Neural cell (in vitro differentiated cells): ENCODE results near the gene ZNF516. TPM values are rescaled to one million over a fixed set of nuclear protein-coding genes. Genes with fewer than 3 reads are reported as not detected.
"Not testable (repeated sequence)": the region's sequence is repeated elsewhere in the genome, so short reads cannot be mapped to it uniquely, and the experiment has no call there.

ENCODE experiments used
- H2AFZ ChIP-seq: fragments of 200-600, 300-800 bp; sonication (generic), shearing (Covaris generic); 2 replicates; pipeline ENCODE4 v1.6.0; 2014; ENCODE audit warnings: low read depth, mild to moderate bottlenecking, antibody characterized with exemption, low read length, moderate library complexity
- H3F3A ChIP-seq: fragments of 200-600 bp; shearing (Covaris generic); 2 replicates; pipeline ENCODE4 v1.6.1; 2016; ENCODE audit warnings: mild to moderate bottlenecking, moderate library complexity, mixed read lengths, antibody characterized with exemption, low read length; ENCODE audit not compliant: insufficient read depth, poor library complexity, severe bottlenecking
- H3K27ac ChIP-seq: fragments of 200-600, 300-800 bp; sonication (generic), shearing (Covaris generic); 2 replicates; pipeline ENCODE4 v1.5.1; 2014; ENCODE audit warnings: mild to moderate bottlenecking, low read length, moderate library complexity
- H3K27me3 ChIP-seq: fragments of 300-800, 200-600 bp; sonication (generic), shearing (Covaris generic); 2 replicates; pipeline ENCODE4 v1.6.0; 2014; ENCODE audit warnings: mild to moderate bottlenecking, low read depth, low read length, moderate library complexity; ENCODE audit not compliant: insufficient read depth
- H3K36me3 ChIP-seq: fragments of 300-800, 200-600 bp; sonication (generic), shearing (Covaris generic); 2 replicates; pipeline ENCODE4 v1.5.1; 2014; ENCODE audit warnings: mild to moderate bottlenecking, antibody characterized with exemption, low read length, moderate library complexity; ENCODE audit not compliant: insufficient read depth
- H3K4me2 ChIP-seq: fragments of 300-800, 200-600 bp; sonication (generic), shearing (Covaris generic); 2 replicates; pipeline ENCODE4 v1.6.0; 2014; ENCODE audit warnings: mild to moderate bottlenecking, low read length
- H3K4me3 ChIP-seq: fragments of 300-800, 200-600 bp; sonication (generic), shearing (Covaris generic); 2 replicates; pipeline ENCODE4 v1.5.1; 2014; ENCODE audit warnings: mild to moderate bottlenecking, low read length, moderate library complexity
- H3K79me2 ChIP-seq: fragments of 200-600 bp; shearing (Covaris generic); replicated peaks from 2 replicates; pipeline ENCODE4 v1.6.0; 2014; ENCODE audit warnings: mild to moderate bottlenecking, low read length, moderate library complexity; ENCODE audit not compliant: insufficient read depth
- H3K9ac ChIP-seq: fragments of 300-800, 200-600 bp; sonication (generic), shearing (Covaris generic); 2 replicates; pipeline ENCODE4 v1.6.1; 2016; ENCODE audit warnings: mild to moderate bottlenecking, low read length, mixed read lengths
- H3K9me2 ChIP-seq: fragments of 200-600 bp; shearing (Covaris generic); 2 replicates; pipeline ENCODE4 v1.6.1; 2016; ENCODE audit warnings: mild to moderate bottlenecking, low read length, mixed read lengths; ENCODE audit not compliant: insufficient read depth
- H3K9me3 ChIP-seq: fragments of 200-600, 300-800 bp; sonication (generic), shearing (Covaris generic); 2 replicates; pipeline ENCODE4 v1.6.1; 2016; ENCODE audit warnings: mild to moderate bottlenecking, mixed run types, low read length, moderate library complexity, mixed read lengths
- H4K20me1 ChIP-seq: fragments of 200-600 bp; shearing (Covaris generic); 2 replicates; pipeline ENCODE4 v1.6.1; 2016; ENCODE audit warnings: mild to moderate bottlenecking, mixed run types; ENCODE audit not compliant: insufficient read depth
- CTCF ChIP-seq: fragments of 450-650 bp; IDR thresholded peaks from 2 replicates; pipeline ENCODE4 v1.5.1; 2014; ENCODE audit warnings: antibody characterized with exemption, mild to moderate bottlenecking, moderate library complexity; ENCODE audit not compliant: poor library complexity, severe bottlenecking
- EZH2 ChIP-seq: fragments of 200-600, 300-800 bp; shearing (Covaris generic), sonication (generic); IDR thresholded peaks from 2 replicates; pipeline ENCODE4 v1.6.1; 2014; ENCODE audit warnings: antibody characterized with exemption, low read length, borderline replicate concordance, mild to moderate bottlenecking; ENCODE audit not compliant: insufficient read depth, poor library complexity, severe bottlenecking
- MXI1 ChIP-seq: fragments of 450-650 bp; conservative IDR thresholded peaks from 2 replicates; pipeline ENCODE4 v1.6.1; 2014; ENCODE audit warnings: antibody characterized with exemption, mild to moderate bottlenecking; ENCODE audit not compliant: poor library complexity, severe bottlenecking
- POLR2AphosphoS5 ChIP-seq: IDR thresholded peaks from 2 replicates; pipeline ENCODE4 v1.6.1; 2012
- RAD21 ChIP-seq: fragments of 450-650 bp; conservative IDR thresholded peaks from 2 replicates; pipeline ENCODE4 v1.6.1; 2014; ENCODE audit warnings: antibody characterized with exemption, mild to moderate bottlenecking, moderate library complexity
- SMC3 ChIP-seq: fragments of 450-650 bp; conservative IDR thresholded peaks from 2 replicates; pipeline ENCODE4 v1.6.1; 2014; ENCODE audit warnings: antibody characterized with exemption, mild to moderate bottlenecking, moderate library complexity; ENCODE audit not compliant: poor library complexity
- TAF1 ChIP-seq: IDR thresholded peaks from 2 replicates; pipeline ENCODE4 v1.6.1; 2012; ENCODE audit warnings: low read depth
- polyA plus RNA-seq: library from polyadenylated mRNA; depleted of rRNA; stranded (reverse); fragments of >200 nt; gene quantifications from 2 replicates; pipeline ENCODE4 v1.2.3, GENCODE V29; 2014
- TF ChIP-seq, protein P1 (sequence below): IDR thresholded peaks from 2 replicates; pipeline ENCODE4 v1.6.1; 2012; ENCODE audit warnings: borderline replicate concordance

Gene ZNF516
- polyA plus RNA-seq, 1 donor from 2014 or later, result 11.5 TPM

- Histone ChIP-seq H3K36me3 (no peaks in the 10 kb centered on the region), H3K9ac (no peak overlapping the region), H3K9me2 (no peaks in the 10 kb centered on the region), H3F3A (no peaks in the 10 kb centered on the region), H2AFZ (no peak overlapping the region), H3K4me2 (no peak overlapping the region), H3K27ac (no peak overlapping the region), H4K20me1 (no peaks in the 10 kb centered on the region), H3K9me3 (peaks cover 6% of the 10 kb centered on the region), H3K27me3 (no peaks in the 10 kb centered on the region), H3K79me2 (no peaks in the 10 kb centered on the region), H3K4me3 (no peak overlapping the region)
- TF ChIP-seq TAF1 (no peak), MXI1 (no peak), SMC3 (no peak), CTCF (no peak), RAD21 (no peak)
- TF ChIP-seq, protein P1, sequence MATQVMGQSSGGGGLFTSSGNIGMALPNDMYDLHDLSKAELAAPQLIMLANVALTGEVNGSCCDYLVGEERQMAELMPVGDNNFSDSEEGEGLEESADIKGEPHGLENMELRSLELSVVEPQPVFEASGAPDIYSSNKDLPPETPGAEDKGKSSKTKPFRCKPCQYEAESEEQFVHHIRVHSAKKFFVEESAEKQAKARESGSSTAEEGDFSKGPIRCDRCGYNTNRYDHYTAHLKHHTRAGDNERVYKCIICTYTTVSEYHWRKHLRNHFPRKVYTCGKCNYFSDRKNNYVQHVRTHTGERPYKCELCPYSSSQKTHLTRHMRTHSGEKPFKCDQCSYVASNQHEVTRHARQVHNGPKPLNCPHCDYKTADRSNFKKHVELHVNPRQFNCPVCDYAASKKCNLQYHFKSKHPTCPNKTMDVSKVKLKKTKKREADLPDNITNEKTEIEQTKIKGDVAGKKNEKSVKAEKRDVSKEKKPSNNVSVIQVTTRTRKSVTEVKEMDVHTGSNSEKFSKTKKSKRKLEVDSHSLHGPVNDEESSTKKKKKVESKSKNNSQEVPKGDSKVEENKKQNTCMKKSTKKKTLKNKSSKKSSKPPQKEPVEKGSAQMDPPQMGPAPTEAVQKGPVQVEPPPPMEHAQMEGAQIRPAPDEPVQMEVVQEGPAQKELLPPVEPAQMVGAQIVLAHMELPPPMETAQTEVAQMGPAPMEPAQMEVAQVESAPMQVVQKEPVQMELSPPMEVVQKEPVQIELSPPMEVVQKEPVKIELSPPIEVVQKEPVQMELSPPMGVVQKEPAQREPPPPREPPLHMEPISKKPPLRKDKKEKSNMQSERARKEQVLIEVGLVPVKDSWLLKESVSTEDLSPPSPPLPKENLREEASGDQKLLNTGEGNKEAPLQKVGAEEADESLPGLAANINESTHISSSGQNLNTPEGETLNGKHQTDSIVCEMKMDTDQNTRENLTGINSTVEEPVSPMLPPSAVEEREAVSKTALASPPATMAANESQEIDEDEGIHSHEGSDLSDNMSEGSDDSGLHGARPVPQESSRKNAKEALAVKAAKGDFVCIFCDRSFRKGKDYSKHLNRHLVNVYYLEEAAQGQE, result no peak
Observed at GRCh38 chr18:76537621-76538020, 42.6 kb upstream of the ZNF516 start.

DNA sequence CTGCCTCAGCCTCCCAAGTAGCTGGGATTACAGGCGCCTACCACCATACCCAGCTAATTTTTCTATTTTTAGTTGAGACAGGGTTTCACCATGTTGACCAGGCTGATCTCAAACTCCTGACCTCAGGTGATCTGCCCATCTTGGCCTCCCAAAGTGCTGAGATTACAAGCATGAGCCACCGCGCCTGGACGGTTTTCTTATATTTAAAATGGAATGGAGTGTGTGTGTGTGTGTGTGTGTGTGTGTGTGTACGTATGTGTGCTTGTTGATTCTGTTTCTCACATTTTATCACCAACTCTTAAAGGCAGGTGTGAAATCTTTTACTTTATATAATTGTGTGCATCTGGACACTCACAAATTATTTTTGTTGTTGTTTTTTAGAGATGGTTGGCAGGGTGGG lies 41.6 kb upstream of the ZNF516 start:
- not testable (repeated sequence) for H3K27ac ChIP-seq, H4K20me1 ChIP-seq, H3K27me3 ChIP-seq, H3K4me2 ChIP-seq, H3K4me3 ChIP-seq, H3K9ac ChIP-seq, H3K36me3 ChIP-seq, H2AFZ ChIP-seq, H3K9me2 ChIP-seq, H3K9me3 ChIP-seq, H3F3A ChIP-seq, H3K79me2 ChIP-seq

- H3K9ac ChIP-seq, result no peak overlapping the region
- H3F3A ChIP-seq, result no peaks in the 10 kb centered on the region
- H3K9me2 ChIP-seq, result no peaks in the 10 kb centered on the region
- H2AFZ ChIP-seq, result no peak overlapping the region
- H3K9me3 ChIP-seq, result peaks cover 6% of the 10 kb centered on the region
- no peak overlapping the region for H3K27ac ChIP-seq
- H3K79me2 ChIP-seq, result no peaks in the 10 kb centered on the region
- TF ChIP-seq RAD21, result no peak
- TF ChIP-seq MXI1, result no peak
- TF ChIP-seq EZH2, result no peak
- TF ChIP-seq, protein P1, result no peak
- TF ChIP-seq POLR2AphosphoS5, result no peak
- no peak for TF ChIP-seq TAF1
- no peak overlapping the region for H3K4me2 ChIP-seq
- H4K20me1 ChIP-seq, result no peaks in the 10 kb centered on the region
- no peaks in the 10 kb centered on the region for H3K36me3 ChIP-seq
- H3K4me3 ChIP-seq, result no peak overlapping the region
- H3K27me3 ChIP-seq, result no peaks in the 10 kb centered on the region
Observed at GRCh38 chr18:76532875-76533274, 37.8 kb upstream of the ZNF516 start.
